HG03095 (cell line): ENCODE results near the gene SLC2A2.

Source experiments
- ATAC-seq: cut with Tn5 transposase; IDR thresholded peaks from one replicate; pipeline ENCODE4 v1.9.1; 2021; ENCODE audit warnings: moderate library complexity; ENCODE audit not compliant: unreplicated experiment

SLC2A2 gene

GRCh38 chr3:171026597-171027293 is at the start of gene SLC2A2:
Gene SLC2A2 (minus strand): TSS chr3:171026720. CDS start chr3:171026670, 50 bp downstream.
- no peak for ATAC-seq

DNA sequence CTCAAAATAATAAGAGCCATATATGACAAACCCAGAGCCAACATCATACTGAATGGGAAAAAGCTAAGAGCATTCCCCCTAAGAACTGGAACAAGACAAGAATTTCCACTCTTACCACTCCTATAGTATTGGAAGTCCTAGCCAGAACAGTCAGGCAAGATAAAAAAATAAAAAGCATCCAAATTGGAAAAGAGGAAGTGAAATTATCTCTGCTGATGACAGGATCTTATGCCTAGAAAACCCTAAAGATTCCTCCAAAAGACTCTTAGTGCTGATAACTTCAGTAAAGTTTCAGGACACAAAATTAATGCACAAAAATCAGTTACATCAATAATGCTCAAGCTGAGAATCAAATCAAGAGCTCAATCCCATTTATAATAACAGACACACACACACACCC is 45.9 kb upstream of the SLC2A2 start:
- no peak for ATAC-seq

- no peak for ATAC-seq
Measured at GRCh38 chr3:171068658-171069057, 42.1 kb upstream of the SLC2A2 start.

DNA sequence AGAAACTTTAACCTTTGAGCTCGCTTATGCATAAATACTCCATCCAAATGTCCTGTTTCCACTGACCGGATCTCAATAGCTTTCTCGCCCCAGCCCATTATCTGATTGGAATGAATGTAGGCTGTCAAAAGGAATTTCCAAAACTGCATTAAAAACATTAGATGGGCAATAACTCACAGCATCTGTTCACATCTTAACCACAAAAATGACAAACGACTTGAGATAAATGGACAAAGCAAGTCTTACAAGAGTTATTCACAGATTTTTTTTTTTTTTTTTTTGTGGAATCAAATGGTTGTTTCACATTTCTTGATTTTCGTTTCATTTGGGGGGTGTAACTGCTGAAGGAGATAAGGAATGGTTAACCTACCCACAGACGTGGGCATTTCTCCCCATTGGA is 39.7 kb upstream of the SLC2A2 start:
- ATAC-seq, result no peak

GRCh38 chr3:171065732-171066131 is 39.2 kb upstream of the SLC2A2 start:
- ATAC-seq, result no peak

DNA sequence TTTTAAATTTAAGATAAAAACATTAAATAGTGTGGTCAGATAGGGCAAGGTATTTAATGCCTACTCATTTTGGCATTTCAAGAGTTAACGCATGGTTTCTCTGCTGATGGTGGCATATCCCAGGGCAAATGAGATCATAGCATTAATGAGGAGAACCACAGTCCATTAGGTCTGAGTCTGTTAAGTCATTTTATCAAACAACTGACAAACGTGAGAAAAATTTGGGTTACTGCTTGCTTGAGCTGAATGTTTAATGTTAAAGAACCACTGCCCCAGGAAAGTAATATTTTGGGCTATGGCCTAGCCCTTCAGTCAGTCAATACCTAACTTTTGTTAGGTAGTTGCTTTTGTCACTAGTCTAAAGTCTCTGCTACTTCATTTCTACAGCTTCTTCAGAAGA is 37.9 kb upstream of the SLC2A2 start:
- no peak for ATAC-seq

DNA sequence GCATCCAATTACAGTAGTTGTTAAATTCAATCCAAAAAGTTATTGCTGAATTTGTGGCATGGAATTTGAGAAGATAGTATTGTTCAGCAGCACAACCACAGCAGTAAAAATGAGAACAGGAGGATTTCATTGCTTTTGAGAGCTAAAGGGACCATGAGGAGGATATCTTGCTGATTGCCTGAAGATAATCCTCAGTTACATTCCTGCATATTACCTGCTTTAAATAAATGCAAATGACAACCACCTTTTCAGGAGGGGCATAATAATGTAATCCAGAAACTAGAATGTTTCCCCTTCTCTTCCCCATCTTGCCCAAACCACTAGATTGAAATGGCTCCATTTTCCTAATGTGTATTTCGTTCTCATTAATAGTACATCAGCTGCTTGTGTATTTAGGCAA is 35.2 kb upstream of the SLC2A2 start:
- ATAC-seq, result no peak

DNA sequence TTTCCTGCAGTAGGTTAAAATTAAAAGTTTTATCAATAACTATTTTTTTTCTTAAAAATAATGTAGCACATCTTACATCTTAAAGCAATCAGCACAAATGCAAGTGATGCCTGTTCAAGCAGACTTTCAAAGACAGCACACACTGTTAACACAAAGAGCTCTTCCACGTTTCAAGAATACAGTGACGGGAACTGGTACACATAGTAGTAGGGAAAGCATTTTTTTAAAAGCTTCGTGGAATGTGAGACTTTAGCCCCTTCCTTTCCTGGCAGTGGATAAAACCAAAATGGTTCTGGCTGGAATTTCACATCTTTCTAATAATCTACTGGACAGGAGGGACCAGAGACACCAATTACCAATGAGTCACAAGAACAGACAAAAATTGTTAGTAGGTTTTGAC is 33.5 kb upstream of the SLC2A2 start:
- ATAC-seq, result no peak

GRCh38 chr3:171058873-171059603 is 32.5 kb upstream of the SLC2A2 start:
- ATAC-seq, result no peak

GRCh38 chr3:171058058-171058457 is 31.5 kb upstream of the SLC2A2 start:
- no peak for ATAC-seq

DNA sequence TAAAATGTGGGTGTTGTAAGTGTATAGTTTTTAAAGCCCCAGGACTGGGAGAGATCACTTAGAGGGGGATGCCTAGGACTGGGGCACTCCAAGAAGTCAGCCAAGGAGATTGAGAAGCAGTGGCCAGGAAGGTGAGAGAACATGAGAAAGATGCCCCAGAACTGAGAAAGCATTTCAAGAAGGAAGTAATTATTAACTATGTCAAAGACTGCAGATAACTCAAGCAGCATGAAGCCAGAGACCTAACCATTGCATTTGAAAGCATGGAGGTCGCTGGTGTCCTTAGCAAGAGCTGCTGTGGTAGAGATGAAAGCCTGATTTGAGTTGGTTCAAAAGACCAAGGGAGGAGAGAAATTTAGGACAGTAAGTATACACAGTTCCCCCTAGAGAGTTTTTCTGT is 30.6 kb upstream of the SLC2A2 start:
- no peak for ATAC-seq

GRCh38 chr3:171056528-171056927 is 30.0 kb upstream of the SLC2A2 start:
- ATAC-seq, result no peak

- no peak for ATAC-seq
Measured at GRCh38 chr3:171055336-171056178, 29.0 kb upstream of the SLC2A2 start.

DNA sequence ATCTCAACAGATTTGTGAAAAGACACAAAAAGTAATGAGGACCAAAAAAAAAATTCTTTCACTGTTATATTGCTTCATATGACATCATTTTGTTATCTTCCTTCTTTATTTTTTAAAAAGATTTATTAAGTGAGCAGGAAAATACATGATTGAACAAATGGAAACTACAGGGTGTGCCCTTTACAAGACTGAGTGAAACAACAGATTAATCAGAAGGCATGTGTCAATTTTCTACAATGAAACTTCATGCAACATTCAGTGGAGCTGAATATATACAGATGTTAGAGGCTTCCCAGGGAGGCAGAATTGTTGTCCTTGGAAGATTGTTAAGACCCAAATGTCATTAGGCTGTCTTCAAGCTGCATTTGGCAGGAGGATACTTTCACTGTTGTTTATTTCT is 28.4 kb upstream of the SLC2A2 start:
- no peak for ATAC-seq

DNA sequence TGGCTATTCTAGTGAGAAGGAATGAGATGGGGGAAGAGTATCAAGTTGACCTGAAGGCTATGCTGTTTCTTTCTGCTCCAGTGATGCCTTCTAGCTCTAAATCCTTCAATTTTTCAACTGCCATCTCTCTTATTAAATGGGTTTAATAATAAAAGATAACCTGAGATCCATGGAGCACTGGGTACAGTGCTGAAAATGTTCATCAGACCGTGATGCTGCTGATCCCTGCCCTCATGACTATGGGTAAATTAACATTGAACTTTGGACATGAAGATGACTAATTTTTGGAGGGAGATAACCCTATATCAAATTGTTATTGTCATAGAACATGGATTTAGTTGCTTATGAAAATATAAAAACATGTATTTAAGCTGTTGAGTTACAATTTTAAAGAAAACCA is 27.7 kb upstream of the SLC2A2 start:
- ATAC-seq, result no peak

DNA sequence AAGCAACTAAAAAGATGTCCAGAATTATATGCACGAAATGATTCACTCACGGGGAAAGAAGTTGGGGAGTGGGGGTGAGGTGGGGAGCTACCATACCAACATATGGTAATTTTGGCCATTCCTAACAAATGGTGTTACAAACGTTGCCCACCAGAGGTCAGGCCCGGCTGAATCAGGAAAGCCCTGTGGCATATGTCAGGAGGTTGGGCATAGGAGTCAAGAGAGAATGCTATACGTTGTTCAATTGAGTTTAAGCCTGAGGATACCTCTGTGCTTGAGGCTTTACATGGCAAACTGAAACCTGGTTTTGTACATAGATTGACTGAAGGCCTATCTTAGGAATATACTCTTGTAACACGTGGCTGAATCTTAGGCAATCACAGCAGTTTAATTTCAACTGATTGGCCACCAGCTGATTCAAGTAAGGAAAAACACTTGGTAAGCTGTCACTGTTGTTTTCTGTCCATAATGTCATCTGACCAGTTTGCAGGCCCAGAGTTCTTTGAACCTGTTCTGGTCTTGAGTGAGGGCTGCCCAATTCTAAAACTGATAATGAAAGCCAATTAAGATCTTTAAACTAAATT is 23.4 kb upstream of the SLC2A2 start:
- ATAC-seq, result peak; percentile 89

GRCh38 chr3:171046760-171047159 is 20.2 kb upstream of the SLC2A2 start:
- ATAC-seq, result no peak

GRCh38 chr3:171044835-171045793 is 18.6 kb upstream of the SLC2A2 start:
- ATAC-seq, result no peak

GRCh38 chr3:171044384-171044783 is 17.9 kb upstream of the SLC2A2 start:
- no peak for ATAC-seq

- ATAC-seq, result no peak
Measured at GRCh38 chr3:171039674-171040073, 13.2 kb upstream of the SLC2A2 start.
